Neural progenitor cell (in vitro differentiated cells): ENCODE data around the gene SDS.

ENCODE experiments used
- CTCF ChIP-seq: fragments of 200-600 bp; sonication (generic); IDR thresholded peaks from 2 replicates; pipeline ENCODE4 v1.5.1; 2017; ENCODE audit warnings: antibody characterized with exemption, mild to moderate bottlenecking
- EZH2 ChIP-seq: fragments of 200-600 bp; sonication (generic); IDR thresholded peaks from 2 replicates; pipeline ENCODE4 v1.6.1; 2017; ENCODE audit warnings: antibody characterized with exemption, mild to moderate bottlenecking, moderate library complexity
- EZH2phosphoT487 ChIP-seq: fragments of 200-600 bp; sonication (generic); IDR thresholded peaks from 2 replicates; pipeline ENCODE4 v1.6.1; 2017; ENCODE audit warnings: antibody characterized with exemption

GRCh38 chr12:113393749-113394148 lies 9.9 kb downstream of the SDS start:
- TF ChIP-seq CTCF: no peak
- no peak for TF ChIP-seq EZH2
- TF ChIP-seq EZH2phosphoT487: no peak
